Measurements from ENCODE around the gene FBXO10. TPM values are rescaled to one million over a fixed set of nuclear protein-coding genes. Genes with fewer than 3 reads are reported as not detected.

The FBXO10 gene
- total and polyA plus RNA-seq, 9 donors, result 3.0 to 7.2 (median 4.7) TPM

DNA sequence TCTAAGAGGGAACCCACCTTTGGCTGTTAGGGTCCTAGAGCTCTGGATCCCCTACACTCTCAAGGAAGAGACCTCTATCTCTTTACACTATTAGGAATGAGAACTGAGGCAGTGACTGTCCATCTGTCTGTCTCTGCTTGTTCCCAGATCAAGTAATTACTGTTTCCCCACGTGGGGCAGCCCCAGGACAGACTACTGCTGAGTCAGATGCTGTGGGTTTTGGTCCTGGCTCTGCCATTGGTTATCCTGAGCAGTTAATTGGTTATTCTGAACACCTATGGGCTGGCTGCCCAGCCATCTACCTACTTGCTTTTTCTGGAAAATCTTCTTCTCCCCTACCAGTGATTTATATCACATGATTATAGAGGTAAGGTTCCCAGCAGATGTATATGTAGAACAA is 33.3 kb downstream of the FBXO10 start:
- DNase-seq, result no peak
- TF ChIP-seq EP300 (IDR thresholded peaks at IDR 0.05) (no peak), POLR2A (IDR thresholded peaks at IDR 0.05) (no peak)
- TF ChIP-seq, protein P1, sequence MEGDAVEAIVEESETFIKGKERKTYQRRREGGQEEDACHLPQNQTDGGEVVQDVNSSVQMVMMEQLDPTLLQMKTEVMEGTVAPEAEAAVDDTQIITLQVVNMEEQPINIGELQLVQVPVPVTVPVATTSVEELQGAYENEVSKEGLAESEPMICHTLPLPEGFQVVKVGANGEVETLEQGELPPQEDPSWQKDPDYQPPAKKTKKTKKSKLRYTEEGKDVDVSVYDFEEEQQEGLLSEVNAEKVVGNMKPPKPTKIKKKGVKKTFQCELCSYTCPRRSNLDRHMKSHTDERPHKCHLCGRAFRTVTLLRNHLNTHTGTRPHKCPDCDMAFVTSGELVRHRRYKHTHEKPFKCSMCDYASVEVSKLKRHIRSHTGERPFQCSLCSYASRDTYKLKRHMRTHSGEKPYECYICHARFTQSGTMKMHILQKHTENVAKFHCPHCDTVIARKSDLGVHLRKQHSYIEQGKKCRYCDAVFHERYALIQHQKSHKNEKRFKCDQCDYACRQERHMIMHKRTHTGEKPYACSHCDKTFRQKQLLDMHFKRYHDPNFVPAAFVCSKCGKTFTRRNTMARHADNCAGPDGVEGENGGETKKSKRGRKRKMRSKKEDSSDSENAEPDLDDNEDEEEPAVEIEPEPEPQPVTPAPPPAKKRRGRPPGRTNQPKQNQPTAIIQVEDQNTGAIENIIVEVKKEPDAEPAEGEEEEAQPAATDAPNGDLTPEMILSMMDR (IDR thresholded peaks at IDR 0.05), result no peak
- Histone ChIP-seq H3K27ac (no peak overlapping the region), H3K36me3 (no peaks in the 10 kb centered on the region), H3K27me3 (no peaks in the 10 kb centered on the region), H3K9me3 (no peaks in the 10 kb centered on the region), H3K4me3 (no peak overlapping the region), H3K4me1 (ENCODE audit: insufficient read depth) (no peaks in the 10 kb centered on the region)
- 67 to 70% (median 67%) methylated on average over 1 of the region's 1 CpG for WGBS, 3 donors
- intact Hi-C loops (cut with DNase I), result no loop called here

DNA sequence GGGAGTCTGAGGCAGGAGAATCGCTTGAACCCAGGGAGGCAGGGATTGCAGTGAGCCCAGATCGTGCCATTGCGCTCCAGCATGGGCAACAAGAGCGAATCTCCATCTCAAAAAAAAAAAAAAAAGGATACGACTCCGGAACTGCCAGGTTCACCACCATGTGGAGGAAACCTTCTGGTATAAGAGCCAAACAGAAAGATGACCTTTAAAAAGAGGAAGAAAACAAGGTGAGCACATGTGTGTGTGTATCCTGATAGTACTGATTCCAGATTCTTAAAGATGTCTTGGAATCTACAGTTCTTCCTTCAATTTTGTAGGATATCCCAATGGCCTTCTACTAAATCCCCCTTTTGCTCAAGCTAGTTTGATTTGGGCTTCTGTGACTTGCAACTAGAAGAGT is 33.7 kb downstream of the FBXO10 start:
- Histone ChIP-seq H3K36me3 (no peaks in the 10 kb centered on the region), H3K4me1 (ENCODE audit: insufficient read depth) (no peaks in the 10 kb centered on the region), H3K9me3 (no peaks in the 10 kb centered on the region), H3K27ac (no peak overlapping the region), H3K27me3 (no peaks in the 10 kb centered on the region), H3K4me3 (no peak overlapping the region)
- 97 to 99% (median 97%) methylated on average over 6 of the region's 6 CpGs for WGBS, 3 donors
- TF ChIP-seq POLR2A (IDR thresholded peaks at IDR 0.05), result no peak
- TF ChIP-seq, protein P1 (IDR thresholded peaks at IDR 0.05), result no peak
- TF ChIP-seq EP300 (IDR thresholded peaks at IDR 0.05), result no peak
- intact Hi-C loops (cut with DNase I), result no loop called here
- no peak for DNase-seq

DNA sequence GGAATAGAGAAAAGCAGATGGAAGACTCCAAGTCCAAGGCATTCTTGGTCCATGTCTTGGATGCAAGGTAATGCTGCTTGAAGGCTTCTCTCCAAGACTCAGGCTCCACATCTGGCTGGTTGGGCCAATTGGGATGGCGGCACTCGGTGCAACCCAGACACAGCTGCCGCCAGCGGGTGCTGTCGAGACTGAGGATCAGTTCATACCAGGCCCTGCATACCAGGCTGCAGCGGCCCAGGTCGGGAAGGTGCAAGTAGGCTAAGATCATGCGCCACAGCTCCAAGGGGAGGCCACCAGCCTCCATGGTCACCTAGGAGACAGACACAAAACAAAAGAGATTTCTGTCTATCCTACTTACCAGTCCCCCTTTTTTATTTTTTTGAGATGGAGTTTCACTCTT is 34.7 kb downstream of the FBXO10 start:
- DNase-seq, result no peak
- Histone ChIP-seq H3K4me3 (no peak overlapping the region), H3K9me3 (no peaks in the 10 kb centered on the region), H3K27ac (no peak overlapping the region), H3K36me3 (no peaks in the 10 kb centered on the region), H3K4me1 (ENCODE audit: insufficient read depth) (no peaks in the 10 kb centered on the region), H3K27me3 (no peaks in the 10 kb centered on the region)
- TF ChIP-seq EP300 (IDR thresholded peaks at IDR 0.05) (no peak), POLR2A (IDR thresholded peaks at IDR 0.05) (no peak)
- TF ChIP-seq, protein P1 (IDR thresholded peaks at IDR 0.05), result no peak
- 96 to 99% (median 97%) methylated on average over 8 of the region's 8 CpGs for WGBS, 3 donors
- intact Hi-C loops (cut with DNase I), result no loop called here

DNA sequence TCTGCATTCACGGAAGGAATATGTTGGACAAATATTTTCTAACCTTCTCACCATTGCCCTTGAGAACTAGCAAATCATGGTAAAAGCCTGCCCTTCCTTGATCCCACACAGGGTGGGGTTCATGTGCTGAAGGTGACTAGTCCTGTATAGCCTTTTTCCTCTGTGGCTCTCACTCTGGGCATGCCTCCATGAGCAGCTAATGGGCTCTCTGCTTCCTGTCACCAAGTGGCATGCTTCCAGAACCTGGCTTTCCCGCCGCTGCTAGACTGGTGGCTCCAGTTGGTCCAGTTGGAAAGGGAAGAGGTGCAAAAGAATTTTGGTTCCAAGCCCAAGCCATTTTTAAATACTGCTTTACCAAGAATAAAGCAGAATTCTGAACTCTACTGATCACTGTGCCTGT is 35.5 kb downstream of the FBXO10 start:
- Histone ChIP-seq H3K27ac (no peak overlapping the region), H3K4me3 (no peak overlapping the region), H3K27me3 (no peaks in the 10 kb centered on the region), H3K36me3 (no peaks in the 10 kb centered on the region), H3K9me3 (no peaks in the 10 kb centered on the region), H3K4me1 (ENCODE audit: insufficient read depth) (no peaks in the 10 kb centered on the region)
- WGBS, 3 donors, result 86 to 95% (median 89%) methylated on average over 3 of the region's 3 CpGs
- TF ChIP-seq POLR2A (IDR thresholded peaks at IDR 0.05), result no peak
- no peak for DNase-seq
- intact Hi-C loops (cut with DNase I), result no loop called here

DNA sequence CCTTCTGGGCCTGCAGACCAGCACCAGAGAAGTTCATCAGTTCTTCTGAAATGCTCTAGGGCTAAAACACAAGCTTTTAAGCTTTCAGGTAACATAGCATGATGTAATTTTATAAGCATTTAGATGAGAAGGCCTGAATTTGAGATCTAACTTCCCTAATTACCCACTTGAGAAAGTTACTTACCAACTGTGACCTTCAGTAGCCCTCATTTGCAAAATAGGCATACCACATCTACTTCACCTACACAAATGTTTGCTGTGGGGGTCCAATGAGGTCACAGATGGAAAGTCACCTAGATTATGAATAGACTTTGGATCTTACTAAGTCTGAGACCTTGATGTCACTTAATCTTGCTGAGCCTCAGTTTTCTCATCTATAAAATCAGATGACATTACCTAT is 36.5 kb downstream of the FBXO10 start:
- intact Hi-C loops (cut with DNase I), result no loop called here
- no peaks in the 10 kb centered on the region for H3K36me3 ChIP-seq
- H3K27me3 ChIP-seq, result no peaks in the 10 kb centered on the region
- H3K4me3 ChIP-seq, result no peak overlapping the region
- H3K9me3 ChIP-seq, result no peaks in the 10 kb centered on the region
- no peak overlapping the region for H3K27ac ChIP-seq
- DNase-seq, result no peak
- TF ChIP-seq POLR2A (IDR thresholded peaks at IDR 0.05) (no peak), EP300 (IDR thresholded peaks at IDR 0.05) (no peak)
- TF ChIP-seq, protein P1 (IDR thresholded peaks at IDR 0.05), result no peak
- no peaks in the 10 kb centered on the region for H3K4me1 ChIP-seq (ENCODE audit: insufficient read depth)
